ENCODE results near the gene NPHS1. TPM values are rescaled to one million over a fixed set of nuclear protein-coding genes. Genes with fewer than 3 reads are reported as not detected.
"Not testable (repeated sequence)": the region's sequence is repeated elsewhere in the genome, so short reads cannot be mapped to it uniquely, and the experiment has no call there.

Gene NPHS1
- total RNA-seq, 3 donors from 2014 or later = 0.15 TPM; not detected in 2

- Histone ChIP-seq H3K9me3 (no peaks in the 10 kb centered on the region), H3K27me3 (no peaks in the 10 kb centered on the region), H3K36me3 (no peaks in the 10 kb centered on the region), H3K4me3 (peak overlapping the region; percentile 65 to 79 (median 68)), H3K4me1 (peaks cover 0 to 1% of the 10 kb centered on the region in 2 donors), H3K27ac (peak overlapping the region; percentile 12 to 84)
- intact Hi-C loops (cut with DNase I; ENCODE audit: low total_unique reads) = no loop called here
- no peak for TF ChIP-seq CTCF (IDR thresholded peaks at IDR 0.05)
- TF ChIP-seq POLR2A (IDR thresholded peaks at IDR 0.05) = no peak
- no peak for TF ChIP-seq POLR2AphosphoS5 (IDR thresholded peaks at IDR 0.05)
- DNase-seq (ENCODE audit: low spot score in 2 of 2) = no peak
These were observed 45.6 kb upstream of the NPHS1 start for GRCh38 chr19:35897706-35898451.

- intact Hi-C loops (cut with DNase I; ENCODE audit: low total_unique reads) = no loop called here
- no peak for DNase-seq (ENCODE audit: low spot score in 2 of 2)
- H3K27me3 ChIP-seq = no peaks in the 10 kb centered on the region
- TF ChIP-seq POLR2AphosphoS5 (IDR thresholded peaks at IDR 0.05) (no peak), POLR2A (IDR thresholded peaks at IDR 0.05) (no peak), CTCF (IDR thresholded peaks at IDR 0.05) (no peak)
- H3K4me3 ChIP-seq = no peak overlapping the region
- H3K36me3 ChIP-seq = no peaks in the 10 kb centered on the region
- H3K4me1 ChIP-seq = no peaks in the 10 kb centered on the region
- H3K9me3 ChIP-seq = no peaks in the 10 kb centered on the region
- H3K27ac ChIP-seq = no peak overlapping the region
These were observed 44.3 kb upstream of the NPHS1 start for GRCh38 chr19:35896643-35897040.

- intact Hi-C loops (cut with DNase I; ENCODE audit: low total_unique reads) = no loop called here
- H3K4me1 ChIP-seq = no peaks in the 10 kb centered on the region
- TF ChIP-seq CTCF (IDR thresholded peaks at IDR 0.05) (no peak), POLR2A (IDR thresholded peaks at IDR 0.05) (no peak), POLR2AphosphoS5 (IDR thresholded peaks at IDR 0.05) (no peak)
- H3K9me3 ChIP-seq = no peaks in the 10 kb centered on the region
- H3K4me3 ChIP-seq = no peak overlapping the region
- no peak for DNase-seq (ENCODE audit: low spot score in 2 of 2)
- no peaks in the 10 kb centered on the region for H3K36me3 ChIP-seq
- H3K27me3 ChIP-seq = no peaks in the 10 kb centered on the region
- H3K27ac ChIP-seq = no peak overlapping the region
These were observed 43.8 kb upstream of the NPHS1 start for GRCh38 chr19:35895911-35896642.

GRCh38 chr19:35894342-35894741 lies 42.0 kb upstream of the NPHS1 start:
- Histone ChIP-seq H3K36me3 (no peaks in the 10 kb centered on the region), H3K27me3 (no peaks in the 10 kb centered on the region), H3K9me3 (no peaks in the 10 kb centered on the region), H3K4me3 (no peak overlapping the region), H3K27ac (no peak overlapping the region), H3K4me1 (no peaks in the 10 kb centered on the region)
- DNase-seq (ENCODE audit: low spot score in 2 of 2) = no peak
- no peak for TF ChIP-seq CTCF (IDR thresholded peaks at IDR 0.05)
- TF ChIP-seq POLR2AphosphoS5 (IDR thresholded peaks at IDR 0.05) = no peak
- no peak for TF ChIP-seq POLR2A (IDR thresholded peaks at IDR 0.05)
- intact Hi-C loops (cut with DNase I; ENCODE audit: low total_unique reads) = no loop called here

GRCh38 chr19:35891819-35892218 lies 39.5 kb upstream of the NPHS1 start:
- DNase-seq (ENCODE audit: low spot score in 2 of 2); H3K27me3 ChIP-seq; H3K4me1 ChIP-seq; H3K4me3 ChIP-seq; H3K27ac ChIP-seq; H3K36me3 ChIP-seq; intact Hi-C loops (cut with DNase I; ENCODE audit: low total_unique reads); H3K9me3 ChIP-seq: not testable (repeated sequence)

Data from breast epithelium (tissue), 4 donors.